GM23248 (cell line): Measurements from ENCODE around the gene CBR3. TPM values are rescaled to one million over a fixed set of nuclear protein-coding genes. Genes with fewer than 3 reads are reported as not detected.

Source experiments
- DNase-seq: peaks from one replicate; pipeline ENCODE4 v3.0.0-alpha.2; 2015
- H2AFZ ChIP-seq: fragments of 200-600 bp; sonication (generic); 2 replicates; pipeline ENCODE4 v1.6.1; 2016; ENCODE audit warnings: antibody characterized with exemption
- H3F3A ChIP-seq: fragments of 200-600 bp; sonication (generic); 2 replicates; pipeline ENCODE4 v1.6.1; 2016; ENCODE audit warnings: mild to moderate bottlenecking, antibody characterized with exemption, mixed run types; ENCODE audit not compliant: insufficient read depth
- H3K27ac ChIP-seq: fragments of 200-600 bp; sonication (generic); 2 replicates; pipeline ENCODE4 v1.5.1; 2016; ENCODE audit warnings: mild to moderate bottlenecking
- H3K27me3 ChIP-seq: fragments of 200-600 bp; sonication (generic); replicated peaks from 2 replicates; pipeline ENCODE4 v1.6.1; 2016; ENCODE audit warnings: mild to moderate bottlenecking; ENCODE audit not compliant: insufficient read depth
- H3K36me3 ChIP-seq: fragments of 200-600 bp; sonication (generic); 2 replicates; pipeline ENCODE4 v1.6.1; 2016; ENCODE audit warnings: low read depth, mild to moderate bottlenecking
- H3K4me1 ChIP-seq: fragments of 200-600 bp; sonication (generic); 2 replicates; pipeline ENCODE4 v1.6.1; 2016; ENCODE audit warnings: mild to moderate bottlenecking; ENCODE audit not compliant: insufficient read depth
- H3K4me2 ChIP-seq: fragments of 200-600 bp; sonication (generic); one replicate; pipeline ENCODE4 v1.6.1; 2016; ENCODE audit warnings: mild to moderate bottlenecking; ENCODE audit not compliant: unreplicated experiment
- H3K4me3 ChIP-seq: fragments of 200-600 bp; sonication (generic); 2 replicates; pipeline ENCODE4 v1.5.1; 2016; ENCODE audit warnings: mild to moderate bottlenecking
- H3K79me2 ChIP-seq: fragments of 200-600 bp; sonication (generic); 2 replicates; pipeline ENCODE4 v1.6.1; 2016; ENCODE audit warnings: mild to moderate bottlenecking; ENCODE audit not compliant: insufficient read depth
- H3K9ac ChIP-seq: fragments of 200-600 bp; sonication (generic); 2 replicates; pipeline ENCODE4 v1.6.1; 2016; ENCODE audit warnings: mild to moderate bottlenecking
- H3K9me2 ChIP-seq: fragments of 200-600 bp; sonication (generic); 2 replicates; pipeline ENCODE4 v1.6.1; 2016; ENCODE audit warnings: mixed run types, mild to moderate bottlenecking, moderate library complexity; ENCODE audit not compliant: insufficient read depth
- H3K9me3 ChIP-seq: fragments of 200-600 bp; sonication (generic); one replicate; pipeline ENCODE4 v1.6.1; 2017; ENCODE audit warnings: low read depth
- H4K20me1 ChIP-seq: fragments of 200-600 bp; sonication (generic); 2 replicates; pipeline ENCODE4 v1.6.0; 2016; ENCODE audit not compliant: insufficient read depth
- EZH2 ChIP-seq: fragments of 200-600 bp; sonication (generic); IDR thresholded peaks from 2 replicates; pipeline ENCODE4 v1.6.1; 2018; ENCODE audit warnings: antibody characterized with exemption, mild to moderate bottlenecking; ENCODE audit not compliant: insufficient read depth, poor library complexity, severe bottlenecking
- EZH2phosphoT487 ChIP-seq: fragments of 200-600 bp; sonication (generic); IDR thresholded peaks from 2 replicates; pipeline ENCODE4 v1.6.1; 2018; ENCODE audit warnings: antibody characterized with exemption, moderate library complexity, mild to moderate bottlenecking, low read depth; ENCODE audit not compliant: insufficient read depth
- WGBS, 2 experiments: methylation state at CpG; one replicate each; pipeline ENCODE4 v1.1.6; 2015 to 2017; ENCODE audit warnings: low lambda C conversion rate in 2 of 2, low coverage in 1 of 2; ENCODE audit errors: missing lambda C conversion rate in 2 of 2; 5-methylcytosine and 5-hydroxymethylcytosine counted together
- in situ Hi-C: fragments of 300-500 bp; cut with MboI; formaldehyde crosslinking; loops from 2 replicates; pipeline ENCODE4 v1.15.0; 2020
- polyA plus RNA-seq: library from polyadenylated mRNA; unstranded; fragments of >200 nt; fragmentation: Nextera tagmentation; extraction: Ambion mirVana; gene quantifications from 2 replicates; pipeline ENCODE4 v1.2.1, GENCODE V29; 2016
- total RNA-seq: library from RNA; depleted of rRNA; stranded (reverse); fragments of >200 nt; shearing (Covaris generic); gene quantifications from 2 replicates; pipeline ENCODE4 v1.2.3, GENCODE V29; 2014

The CBR3 gene
- total and polyA plus RNA-seq, 2 experiments from 2014 or later = 17.3 to 28.1 TPM

GRCh38 chr21:36160850-36161178, 25.9 kb downstream of the CBR3 start:
- no peak for DNase-seq
- Histone ChIP-seq H3K27me3 (no peaks in the 10 kb centered on the region), H3K79me2 (peaks cover 43% of the 10 kb centered on the region), H3F3A (no peaks in the 10 kb centered on the region), H3K9me3 (no peaks in the 10 kb centered on the region), H2AFZ (no peak overlapping the region), H3K36me3 (no peaks in the 10 kb centered on the region), H3K4me3 (no peak overlapping the region), H4K20me1 (no peaks in the 10 kb centered on the region), H3K4me2 (no peak overlapping the region), H3K9ac (no peak overlapping the region), H3K27ac (no peak overlapping the region), H3K4me1 (peaks cover 8% of the 10 kb centered on the region; the same call in 1 of the 2 replicates), H3K9me2 (no peaks in the 10 kb centered on the region)
- WGBS, 2 experiments = 96 to 100% methylated on average over 2 of the region's 2 CpGs
- in situ Hi-C loops = no loop called here
- TF ChIP-seq EZH2phosphoT487 (no peak), EZH2 (no peak)

GRCh38 chr21:36162631-36163030, 27.8 kb downstream of the CBR3 start:
- Histone ChIP-seq H2AFZ (no peak overlapping the region), H3K27me3 (no peaks in the 10 kb centered on the region), H3F3A (no peaks in the 10 kb centered on the region), H3K9ac (no peak overlapping the region), H3K4me2 (no peak overlapping the region), H3K79me2 (peaks cover 43% of the 10 kb centered on the region), H3K4me1 (peaks cover 6% of the 10 kb centered on the region; the same call in 1 of the 2 replicates), H3K36me3 (no peaks in the 10 kb centered on the region), H3K9me2 (no peaks in the 10 kb centered on the region), H3K27ac (no peak overlapping the region), H3K4me3 (no peak overlapping the region), H3K9me3 (no peaks in the 10 kb centered on the region), H4K20me1 (no peaks in the 10 kb centered on the region)
- TF ChIP-seq EZH2 (no peak), EZH2phosphoT487 (no peak)
- in situ Hi-C loops = no loop called here
- WGBS, 2 experiments = 95 to 97% methylated on average over 5 of the region's 5 CpGs
- no peak for DNase-seq

- Histone ChIP-seq H3K4me2 (no peak overlapping the region), H4K20me1 (no peaks in the 10 kb centered on the region), H3K79me2 (peaks cover 33% of the 10 kb centered on the region), H3K4me3 (no peak overlapping the region), H3K36me3 (no peaks in the 10 kb centered on the region), H3K9me2 (no peaks in the 10 kb centered on the region), H3K4me1 (peaks cover 5% of the 10 kb centered on the region; the same call in 1 of the 2 replicates), H3K9me3 (no peaks in the 10 kb centered on the region), H3K9ac (no peak overlapping the region), H3K27ac (no peak overlapping the region), H2AFZ (no peak overlapping the region), H3F3A (no peaks in the 10 kb centered on the region), H3K27me3 (no peaks in the 10 kb centered on the region)
- no peak for TF ChIP-seq EZH2
- 58 to 64% methylated on average over 10 of the region's 10 CpGs for WGBS, 2 experiments
- in situ Hi-C loops = no loop called here
- no peak for DNase-seq
These were observed 29.2 kb downstream of the CBR3 start for GRCh38 chr21:36163750-36164741.

GRCh38 chr21:36165356-36165755, 30.5 kb downstream of the CBR3 start:
- Histone ChIP-seq H3K9me3 (no peaks in the 10 kb centered on the region), H3K4me1 (peaks cover 5% of the 10 kb centered on the region; the same call in 1 of the 2 replicates), H3K4me3 (no peak overlapping the region), H4K20me1 (no peaks in the 10 kb centered on the region), H3K79me2 (peaks cover 33% of the 10 kb centered on the region), H3K4me2 (no peak overlapping the region), H3K9ac (no peak overlapping the region), H3K27me3 (no peaks in the 10 kb centered on the region), H3F3A (no peaks in the 10 kb centered on the region), H3K9me2 (no peaks in the 10 kb centered on the region), H3K36me3 (no peaks in the 10 kb centered on the region), H2AFZ (no peak overlapping the region), H3K27ac (no peak overlapping the region)
- TF ChIP-seq EZH2phosphoT487 (no peak), EZH2 (no peak)
- DNase-seq = no peak
- in situ Hi-C loops = no loop called here
- 97 to 99% methylated on average over 11 of the region's 11 CpGs for WGBS, 2 experiments
